HepG2 (cell line): ENCODE results near the gene OTX1. TPM values are rescaled to one million over a fixed set of nuclear protein-coding genes. Genes with fewer than 3 reads are reported as not detected.

Experiments
- KDM1A ChIP-seq: IDR thresholded peaks from 2 replicates; pipeline ENCODE4 v1.6.1; 2016; ENCODE audit warnings: missing compliant biosample characterization
- KDM3A ChIP-seq: IDR thresholded peaks from 2 replicates; pipeline ENCODE4 v1.6.1; 2018; ENCODE audit warnings: low read depth, missing compliant biosample characterization
- NFATC3 ChIP-seq: sonication (generic); formaldehyde crosslinking; IDR thresholded peaks from 2 replicates; pipeline ENCODE4 v1.5.1; 2020; ENCODE audit warnings: mild to moderate bottlenecking, missing genetic modification reagents
- PATZ1 ChIP-seq: sonication (generic); formaldehyde crosslinking; IDR thresholded peaks from 2 replicates; pipeline ENCODE4 v1.4.0; 2020; ENCODE audit warnings: missing genetic modification reagents
- RFXAP ChIP-seq: sonication (generic); formaldehyde crosslinking; IDR thresholded peaks from 2 replicates; pipeline ENCODE4 v1.4.0; 2020; ENCODE audit warnings: missing genetic modification reagents, borderline replicate concordance
- RXRA ChIP-seq: sonication (generic); formaldehyde crosslinking; IDR thresholded peaks from 2 replicates; pipeline ENCODE4 v1.5.1; 2020; ENCODE audit warnings: missing genetic modification reagents
- SCMH1 ChIP-seq: sonication (generic); formaldehyde crosslinking; IDR thresholded peaks from 2 replicates; pipeline ENCODE4 v1.9.0; 2021; ENCODE audit warnings: missing genetic modification reagents, mild to moderate bottlenecking, borderline replicate concordance
- SP4 ChIP-seq: sonication (generic); formaldehyde crosslinking; IDR thresholded peaks from 2 replicates; pipeline ENCODE4 v1.8.1; 2023; ENCODE audit warnings: mild to moderate bottlenecking, missing genetic modification reagents
- TSC22D2 ChIP-seq: sonication (generic); formaldehyde crosslinking; IDR thresholded peaks from 2 replicates; pipeline ENCODE4 v1.5.1; 2020; ENCODE audit warnings: missing genetic modification reagents, mild to moderate bottlenecking, borderline replicate concordance
- ZBTB4 ChIP-seq: sonication (generic); formaldehyde crosslinking; IDR thresholded peaks from 2 replicates; pipeline ENCODE4 v1.4.0; 2020; ENCODE audit warnings: missing genetic modification reagents, mild to moderate bottlenecking, borderline replicate concordance
- ZMYM4 ChIP-seq: sonication (generic); formaldehyde crosslinking; IDR thresholded peaks from 2 replicates; pipeline ENCODE4 v1.8.1; 2023; ENCODE audit warnings: mild to moderate bottlenecking, missing genetic modification reagents
- ZNF17 ChIP-seq: sonication (generic); formaldehyde crosslinking; IDR thresholded peaks from 2 replicates; pipeline ENCODE4 v1.5.0; 2020; ENCODE audit warnings: mild to moderate bottlenecking, missing genetic modification reagents
- ZNF205 ChIP-seq: IDR thresholded peaks from 2 replicates; pipeline ENCODE4 v1.6.1; 2018; ENCODE audit warnings: missing biosample characterization, missing genetic modification reagents
- polyA plus RNA-seq, 8 experiments: library from polyadenylated mRNA; depleted of rRNA in 3 of 8; stranded (reverse) in 7 of 8; unstranded in 1 of 8; fragments of >200 nt; fragmentation: Illumina TruSeq in 4 of 8; extraction: Trizol in 4 of 8; gene quantifications; 2 replicates each; pipeline versions ENCODE4 v1.2.1 to v1.2.3, GENCODE V29; 2011 to 2016; ENCODE audit warnings: low read depth in 4 of 8, missing spikeins in 1 of 8, mixed read lengths in 1 of 8; ENCODE audit not compliant: insufficient read depth in 1 of 8
- total RNA-seq, 5 experiments: library from RNA; depleted of rRNA; stranded (reverse); fragments of >200 nt; fragmentation: Illumina TruSeq; extraction: Trizol; gene quantifications; 2 replicates each; pipeline ENCODE4 v1.2.3, GENCODE V29; 2016; ENCODE audit warnings: low read depth in 1 of 5
- TF ChIP-seq, protein P1 (sequence below): sonication (generic); formaldehyde crosslinking; conservative IDR thresholded peaks from 2 replicates; pipeline ENCODE4 v1.4.0; 2020; ENCODE audit warnings: missing genetic modification reagents
- TF ChIP-seq, protein P2 (sequence below): sonication (generic); formaldehyde crosslinking; conservative IDR thresholded peaks from 2 replicates; pipeline ENCODE4 v1.4.0; 2020; ENCODE audit warnings: mild to moderate bottlenecking, missing genetic modification reagents, moderate library complexity
- TF ChIP-seq, protein P3 (sequence below): sonication (generic); formaldehyde crosslinking; IDR thresholded peaks from 2 replicates; pipeline ENCODE4 v1.8.1; 2022; ENCODE audit warnings: mild to moderate bottlenecking, missing genetic modification reagents
- TF ChIP-seq, protein P4 (sequence below): sonication (generic); formaldehyde crosslinking; IDR thresholded peaks from 2 replicates; pipeline ENCODE4 v1.4.0; 2020; ENCODE audit warnings: mild to moderate bottlenecking, missing genetic modification reagents

Gene OTX1
- total and polyA plus RNA-seq, 2 of the 13 experiments (the other 11 are each of a cell fraction or from before 2014, with no cell fraction given): 1.0 to 5.0 TPM

GRCh38 chr2:63050334-63051041, at the start of gene OTX1 (continued):
- peak; percentile 92 for TF ChIP-seq PATZ1 (CRISPR knock-in tag)
- no peak for TF ChIP-seq KDM3A (CRISPR knock-in tag)
- peak; percentile 86 for TF ChIP-seq ZMYM4 (CRISPR knock-in tag)
- TF ChIP-seq ZNF17 (CRISPR knock-in tag): no peak
- TF ChIP-seq, protein P1, sequence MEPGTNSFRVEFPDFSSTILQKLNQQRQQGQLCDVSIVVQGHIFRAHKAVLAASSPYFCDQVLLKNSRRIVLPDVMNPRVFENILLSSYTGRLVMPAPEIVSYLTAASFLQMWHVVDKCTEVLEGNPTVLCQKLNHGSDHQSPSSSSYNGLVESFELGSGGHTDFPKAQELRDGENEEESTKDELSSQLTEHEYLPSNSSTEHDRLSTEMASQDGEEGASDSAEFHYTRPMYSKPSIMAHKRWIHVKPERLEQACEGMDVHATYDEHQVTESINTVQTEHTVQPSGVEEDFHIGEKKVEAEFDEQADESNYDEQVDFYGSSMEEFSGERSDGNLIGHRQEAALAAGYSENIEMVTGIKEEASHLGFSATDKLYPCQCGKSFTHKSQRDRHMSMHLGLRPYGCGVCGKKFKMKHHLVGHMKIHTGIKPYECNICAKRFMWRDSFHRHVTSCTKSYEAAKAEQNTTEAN (CRISPR knock-in tag): no peak
- TF ChIP-seq RFXAP (CRISPR knock-in tag): no peak
- TF ChIP-seq ZNF205 (CRISPR knock-in tag): 0 out of 2 replicates have a peak, but pooled peaks have one; percentile 14
- 0 out of 2 replicates have a peak, but pooled peaks have one; percentile 92 for TF ChIP-seq NFATC3 (CRISPR knock-in tag)
- TF ChIP-seq TSC22D2 (CRISPR knock-in tag): no peak; the same call in 1 of the 2 replicates
- TF ChIP-seq KDM1A (CRISPR knock-in tag): no peak
- peak; percentile 67 for TF ChIP-seq SP4
- TF ChIP-seq, protein P2, sequence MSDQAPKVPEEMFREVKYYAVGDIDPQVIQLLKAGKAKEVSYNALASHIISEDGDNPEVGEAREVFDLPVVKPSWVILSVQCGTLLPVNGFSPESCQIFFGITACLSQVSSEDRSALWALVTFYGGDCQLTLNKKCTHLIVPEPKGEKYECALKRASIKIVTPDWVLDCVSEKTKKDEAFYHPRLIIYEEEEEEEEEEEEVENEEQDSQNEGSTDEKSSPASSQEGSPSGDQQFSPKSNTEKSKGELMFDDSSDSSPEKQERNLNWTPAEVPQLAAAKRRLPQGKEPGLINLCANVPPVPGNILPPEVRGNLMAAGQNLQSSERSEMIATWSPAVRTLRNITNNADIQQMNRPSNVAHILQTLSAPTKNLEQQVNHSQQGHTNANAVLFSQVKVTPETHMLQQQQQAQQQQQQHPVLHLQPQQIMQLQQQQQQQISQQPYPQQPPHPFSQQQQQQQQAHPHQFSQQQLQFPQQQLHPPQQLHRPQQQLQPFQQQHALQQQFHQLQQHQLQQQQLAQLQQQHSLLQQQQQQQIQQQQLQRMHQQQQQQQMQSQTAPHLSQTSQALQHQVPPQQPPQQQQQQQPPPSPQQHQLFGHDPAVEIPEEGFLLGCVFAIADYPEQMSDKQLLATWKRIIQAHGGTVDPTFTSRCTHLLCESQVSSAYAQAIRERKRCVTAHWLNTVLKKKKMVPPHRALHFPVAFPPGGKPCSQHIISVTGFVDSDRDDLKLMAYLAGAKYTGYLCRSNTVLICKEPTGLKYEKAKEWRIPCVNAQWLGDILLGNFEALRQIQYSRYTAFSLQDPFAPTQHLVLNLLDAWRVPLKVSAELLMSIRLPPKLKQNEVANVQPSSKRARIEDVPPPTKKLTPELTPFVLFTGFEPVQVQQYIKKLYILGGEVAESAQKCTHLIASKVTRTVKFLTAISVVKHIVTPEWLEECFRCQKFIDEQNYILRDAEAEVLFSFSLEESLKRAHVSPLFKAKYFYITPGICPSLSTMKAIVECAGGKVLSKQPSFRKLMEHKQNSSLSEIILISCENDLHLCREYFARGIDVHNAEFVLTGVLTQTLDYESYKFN (CRISPR knock-in tag): no peak; the same call in 1 of the 2 replicates
- TF ChIP-seq, protein P3, sequence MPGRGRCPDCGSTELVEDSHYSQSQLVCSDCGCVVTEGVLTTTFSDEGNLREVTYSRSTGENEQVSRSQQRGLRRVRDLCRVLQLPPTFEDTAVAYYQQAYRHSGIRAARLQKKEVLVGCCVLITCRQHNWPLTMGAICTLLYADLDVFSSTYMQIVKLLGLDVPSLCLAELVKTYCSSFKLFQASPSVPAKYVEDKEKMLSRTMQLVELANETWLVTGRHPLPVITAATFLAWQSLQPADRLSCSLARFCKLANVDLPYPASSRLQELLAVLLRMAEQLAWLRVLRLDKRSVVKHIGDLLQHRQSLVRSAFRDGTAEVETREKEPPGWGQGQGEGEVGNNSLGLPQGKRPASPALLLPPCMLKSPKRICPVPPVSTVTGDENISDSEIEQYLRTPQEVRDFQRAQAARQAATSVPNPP (CRISPR knock-in tag): 0 out of 2 replicates have a peak, but pooled peaks have one; percentile 18
- no peak; the same call in 1 of the 2 replicates for TF ChIP-seq RXRA
- 0 out of 2 replicates have a peak, but pooled peaks have one; percentile 42 for TF ChIP-seq ZBTB4 (CRISPR knock-in tag)
- TF ChIP-seq, protein P4, sequence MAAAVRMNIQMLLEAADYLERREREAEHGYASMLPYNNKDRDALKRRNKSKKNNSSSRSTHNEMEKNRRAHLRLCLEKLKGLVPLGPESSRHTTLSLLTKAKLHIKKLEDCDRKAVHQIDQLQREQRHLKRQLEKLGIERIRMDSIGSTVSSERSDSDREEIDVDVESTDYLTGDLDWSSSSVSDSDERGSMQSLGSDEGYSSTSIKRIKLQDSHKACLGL (CRISPR knock-in tag): peak; percentile 72; the same call in 1 of the 2 replicates
- no peak for TF ChIP-seq SCMH1
